Measurements from ENCODE around the gene KCNMA1.

DNA sequence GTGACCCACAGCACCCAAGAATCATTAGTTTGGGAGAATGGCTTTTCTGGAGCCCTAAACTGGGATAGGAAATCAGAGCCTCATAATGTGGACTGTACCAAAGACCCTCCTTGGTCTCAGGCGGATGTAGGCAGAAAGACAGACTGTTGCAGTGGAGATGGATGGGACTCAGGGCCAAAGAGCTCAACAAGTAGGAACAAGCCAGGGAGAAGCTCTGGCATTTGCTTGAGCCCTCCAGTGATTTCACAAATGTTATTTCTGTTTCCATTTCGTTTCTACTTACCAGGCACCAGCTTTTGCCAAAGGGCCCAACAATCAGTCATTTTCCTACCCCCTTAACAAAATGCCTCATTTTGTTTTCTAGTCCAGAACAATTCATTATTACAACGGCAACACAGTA is 762.7 kb downstream of the KCNMA1 start:
- TF ChIP-seq, protein P1, sequence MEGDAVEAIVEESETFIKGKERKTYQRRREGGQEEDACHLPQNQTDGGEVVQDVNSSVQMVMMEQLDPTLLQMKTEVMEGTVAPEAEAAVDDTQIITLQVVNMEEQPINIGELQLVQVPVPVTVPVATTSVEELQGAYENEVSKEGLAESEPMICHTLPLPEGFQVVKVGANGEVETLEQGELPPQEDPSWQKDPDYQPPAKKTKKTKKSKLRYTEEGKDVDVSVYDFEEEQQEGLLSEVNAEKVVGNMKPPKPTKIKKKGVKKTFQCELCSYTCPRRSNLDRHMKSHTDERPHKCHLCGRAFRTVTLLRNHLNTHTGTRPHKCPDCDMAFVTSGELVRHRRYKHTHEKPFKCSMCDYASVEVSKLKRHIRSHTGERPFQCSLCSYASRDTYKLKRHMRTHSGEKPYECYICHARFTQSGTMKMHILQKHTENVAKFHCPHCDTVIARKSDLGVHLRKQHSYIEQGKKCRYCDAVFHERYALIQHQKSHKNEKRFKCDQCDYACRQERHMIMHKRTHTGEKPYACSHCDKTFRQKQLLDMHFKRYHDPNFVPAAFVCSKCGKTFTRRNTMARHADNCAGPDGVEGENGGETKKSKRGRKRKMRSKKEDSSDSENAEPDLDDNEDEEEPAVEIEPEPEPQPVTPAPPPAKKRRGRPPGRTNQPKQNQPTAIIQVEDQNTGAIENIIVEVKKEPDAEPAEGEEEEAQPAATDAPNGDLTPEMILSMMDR (conservative IDR thresholded peaks at IDR 0.05): no peak
- TF ChIP-seq EZH2 (IDR thresholded peaks at IDR 0.05; ENCODE audit: low read depth): no peak

Data from PC-9 (cell line).